Mesendoderm (in vitro differentiated cells): Measurements from ENCODE around the gene TMEM181.

ENCODE experiments used
- DNase-seq: peaks from one replicate; pipeline ENCODE4 v3.0.0; 2013
- H2AK5ac ChIP-seq: 2 replicates; pipeline ENCODE4 v1.6.1; 2013; ENCODE audit warnings: low read length, inconsistent platforms
- H2BK120ac ChIP-seq: 2 replicates; pipeline ENCODE4 v1.6.1; 2013; ENCODE audit warnings: low read depth, mild to moderate bottlenecking, low read length, moderate library complexity, mixed read lengths
- H2BK15ac ChIP-seq: replicated peaks from 2 replicates; pipeline ENCODE4 v1.6.1; 2013; ENCODE audit warnings: low read depth, mild to moderate bottlenecking, moderate library complexity
- H2BK5ac ChIP-seq: 2 replicates; pipeline ENCODE4 v1.6.1; 2013; ENCODE audit warnings: low read length, inconsistent platforms
- H3K18ac ChIP-seq: 2 replicates; pipeline ENCODE4 v1.6.1; 2013; ENCODE audit warnings: mild to moderate bottlenecking, low read length, mixed read lengths
- H3K23ac ChIP-seq: one replicate; pipeline ENCODE4 v1.6.1; 2013; ENCODE audit warnings: low read length
- H3K27ac ChIP-seq: 2 replicates; pipeline ENCODE4 v1.5.1; 2013; ENCODE audit warnings: low read depth, mild to moderate bottlenecking, inconsistent platforms, low read length, moderate library complexity
- H3K27me3 ChIP-seq: 2 replicates; pipeline ENCODE4 v1.6.1; 2013; ENCODE audit warnings: low read length, control low read depth, mild to moderate bottlenecking, inconsistent platforms; ENCODE audit not compliant: insufficient read depth, poor library complexity
- H3K36me3 ChIP-seq: 2 replicates; pipeline ENCODE4 v1.6.1; 2013; ENCODE audit warnings: low read length, inconsistent platforms; ENCODE audit not compliant: control insufficient read depth, insufficient read depth
- H3K4ac ChIP-seq: one replicate; pipeline ENCODE4 v1.6.1; 2013; ENCODE audit warnings: low read depth, mild to moderate bottlenecking, low read length, moderate library complexity
- H3K4me1 ChIP-seq: 2 replicates; pipeline ENCODE4 v1.6.1; 2013; ENCODE audit warnings: low read depth, low read length, inconsistent platforms; ENCODE audit not compliant: control insufficient read depth
- H3K4me2 ChIP-seq: 2 replicates; pipeline ENCODE4 v1.6.1; 2013; ENCODE audit warnings: low read length
- H3K4me3 ChIP-seq: 2 replicates; pipeline ENCODE4 v1.5.1; 2013; ENCODE audit warnings: mild to moderate bottlenecking, low read length
- H3K56ac ChIP-seq: one replicate; pipeline ENCODE4 v1.6.1; 2013; ENCODE audit warnings: low read length
- H3K79me1 ChIP-seq: 2 replicates; pipeline ENCODE4 v1.6.1; 2013; ENCODE audit warnings: low read length, inconsistent platforms
- H3K79me2 ChIP-seq: 2 replicates; pipeline ENCODE4 v1.6.1; 2013; ENCODE audit warnings: mild to moderate bottlenecking, low read length; ENCODE audit not compliant: control insufficient read depth, insufficient read depth
- H3K9ac ChIP-seq: 2 replicates; pipeline ENCODE4 v1.6.1; 2013; ENCODE audit warnings: low read length, inconsistent platforms
- H4K5ac ChIP-seq: one replicate; pipeline ENCODE4 v1.6.1; 2013; ENCODE audit warnings: low read length
- H4K8ac ChIP-seq: one replicate; pipeline ENCODE4 v1.6.1; 2013; ENCODE audit warnings: low read depth, mild to moderate bottlenecking, control low read depth, low read length, moderate library complexity
- WGBS: extraction: QIAGEN DNeasy Blood & Tissue Kit; methylation state at CpG from one replicate; pipeline ENCODE4 v1.1.7; 2013; ENCODE audit warnings: low lambda C conversion rate, missing lambda C conversion rate; ENCODE audit not compliant: insufficient coverage; ENCODE audit errors: extremely low coverage; 5-methylcytosine and 5-hydroxymethylcytosine counted together

Gene TMEM181

GRCh38 chr6:158621694-158622544 lies 62.0 kb downstream of the TMEM181 start:
- Histone ChIP-seq H3K4me2 (no peak overlapping the region), H3K56ac (no peak overlapping the region), H3K27me3 (no peaks in the 10 kb centered on the region), H3K36me3 (peaks cover 6% of the 10 kb centered on the region), H3K79me1 (peaks cover 1% of the 10 kb centered on the region), H2BK120ac (no peak overlapping the region), H3K23ac (no peak overlapping the region), H3K27ac (no peak overlapping the region), H3K4ac (no peak overlapping the region), H3K18ac (no peak overlapping the region), H2AK5ac (no peak overlapping the region), H3K4me3 (no peak overlapping the region), H4K8ac (no peak overlapping the region), H3K4me1 (no peaks in the 10 kb centered on the region), H2BK5ac (no peak overlapping the region), H3K79me2 (no peaks in the 10 kb centered on the region), H3K9ac (no peak overlapping the region), H4K5ac (no peak overlapping the region), H2BK15ac (no peak overlapping the region)
- DNase-seq, result no peak
- no CpG with 5 or more reads among the region's 25 CpGs for WGBS

GRCh38 chr6:158622545-158623190 lies 62.8 kb downstream of the TMEM181 start:
- Histone ChIP-seq H3K79me1 (peaks cover 1% of the 10 kb centered on the region), H3K4me3 (no peak overlapping the region)

GRCh38 chr6:158624684-158625682 lies 65.1 kb downstream of the TMEM181 start:
- H3K4me2 ChIP-seq, result no peak overlapping the region
- no peak overlapping the region for H3K23ac ChIP-seq
- H3K4me3 ChIP-seq, result no peak overlapping the region
- DNase-seq, result no peak
- peaks cover 8% of the 10 kb centered on the region for H3K36me3 ChIP-seq
- no peak overlapping the region for H2AK5ac ChIP-seq
- H3K27me3 ChIP-seq, result no peaks in the 10 kb centered on the region
- no peak overlapping the region for H2BK5ac ChIP-seq
- H3K79me2 ChIP-seq, result no peaks in the 10 kb centered on the region
- no peak overlapping the region for H2BK120ac ChIP-seq
- H3K18ac ChIP-seq, result no peak overlapping the region
- H2BK15ac ChIP-seq, result no peak overlapping the region
- H3K4me1 ChIP-seq, result no peaks in the 10 kb centered on the region
- H4K8ac ChIP-seq, result no peak overlapping the region
- no CpG with 5 or more reads among the region's 25 CpGs for WGBS
- peaks cover 1% of the 10 kb centered on the region for H3K79me1 ChIP-seq
- H3K27ac ChIP-seq, result no peak overlapping the region
- no peak overlapping the region for H3K9ac ChIP-seq
- H3K4ac ChIP-seq, result no peak overlapping the region
- no peak overlapping the region for H4K5ac ChIP-seq
- H3K56ac ChIP-seq, result no peak overlapping the region

More at GRCh38 chr6:158622545-158623190, 62.8 kb downstream of the TMEM181 start:
- Histone ChIP-seq H3K79me2 (no peaks in the 10 kb centered on the region), H3K4ac (no peak overlapping the region), H3K23ac (no peak overlapping the region), H3K4me2 (no peak overlapping the region), H2BK120ac (no peak overlapping the region), H4K5ac (no peak overlapping the region), H3K27ac (no peak overlapping the region), H3K56ac (no peak overlapping the region), H3K4me1 (no peaks in the 10 kb centered on the region), H3K36me3 (peaks cover 6% of the 10 kb centered on the region), H3K18ac (no peak overlapping the region), H2BK5ac (no peak overlapping the region), H3K9ac (no peak overlapping the region), H3K27me3 (no peaks in the 10 kb centered on the region), H2AK5ac (no peak overlapping the region), H4K8ac (no peak overlapping the region), H2BK15ac (no peak overlapping the region)
- DNase-seq, result no peak
- WGBS, result no CpG with 5 or more reads among the region's 10 CpGs

- DNase-seq, result no peak
- no peak overlapping the region for H3K4me2 ChIP-seq
- H3K4me3 ChIP-seq, result no peak overlapping the region
- no peak overlapping the region for H3K27ac ChIP-seq
- no peak overlapping the region for H2BK15ac ChIP-seq
- no peaks in the 10 kb centered on the region for H3K4me1 ChIP-seq
- no peak overlapping the region for H4K8ac ChIP-seq
- H3K79me1 ChIP-seq, result peaks cover 1% of the 10 kb centered on the region
- H3K56ac ChIP-seq, result no peak overlapping the region
- H2AK5ac ChIP-seq, result no peak overlapping the region
- peaks cover 8% of the 10 kb centered on the region for H3K36me3 ChIP-seq
- WGBS, result no CpG with 5 or more reads among the region's 15 CpGs
- no peak overlapping the region for H3K4ac ChIP-seq
- no peak overlapping the region for H4K5ac ChIP-seq
- no peaks in the 10 kb centered on the region for H3K79me2 ChIP-seq
- H2BK5ac ChIP-seq, result no peak overlapping the region
- no peak overlapping the region for H2BK120ac ChIP-seq
- H3K18ac ChIP-seq, result no peak overlapping the region
- no peak overlapping the region for H3K23ac ChIP-seq
- no peaks in the 10 kb centered on the region for H3K27me3 ChIP-seq
- no peak overlapping the region for H3K9ac ChIP-seq
These were observed 66.0 kb downstream of the TMEM181 start for GRCh38 chr6:158625881-158626305.

- H3K4ac ChIP-seq, result no peak overlapping the region
- no peaks in the 10 kb centered on the region for H3K4me1 ChIP-seq
- H2BK5ac ChIP-seq, result no peak overlapping the region
- 100% methylated on average over 1 of the region's 6 CpGs for WGBS
- H2BK15ac ChIP-seq, result no peak overlapping the region
- H3K9ac ChIP-seq, result no peak overlapping the region
- no peak overlapping the region for H3K56ac ChIP-seq
- H3K23ac ChIP-seq, result no peak overlapping the region
- no peak overlapping the region for H4K8ac ChIP-seq
- H3K36me3 ChIP-seq, result peaks cover 8% of the 10 kb centered on the region
- no peak overlapping the region for H2BK120ac ChIP-seq
- H4K5ac ChIP-seq, result no peak overlapping the region
- no peak overlapping the region for H3K27ac ChIP-seq
- H2AK5ac ChIP-seq, result no peak overlapping the region
- no peaks in the 10 kb centered on the region for H3K79me2 ChIP-seq
- no peak overlapping the region for H3K18ac ChIP-seq
- no peak overlapping the region for H3K4me3 ChIP-seq
- H3K4me2 ChIP-seq, result no peak overlapping the region
- no peaks in the 10 kb centered on the region for H3K27me3 ChIP-seq
- no peak for DNase-seq
- H3K79me1 ChIP-seq, result peaks cover 1% of the 10 kb centered on the region
These were observed 66.7 kb downstream of the TMEM181 start for GRCh38 chr6:158626360-158627167.
